Smooth muscle cell (in vitro differentiated cells): ENCODE data around the gene CD4. TPM values are rescaled to one million over a fixed set of nuclear protein-coding genes. Genes with fewer than 3 reads are reported as not detected.
A peak's percentile ranks its signal among the peaks of the same experiment; 100 is the strongest.

Source experiments
- DNase-seq: peaks from one replicate; lab custom pipeline; 2025; ENCODE audit not compliant: unreplicated experiment; lab: John Stamatoyannopoulos, UW
- H2AFZ ChIP-seq: fragments of 200-600 bp; sonication (generic); 2 replicates; pipeline ENCODE4 v1.6.0; 2016; ENCODE audit warnings: antibody characterized with exemption, low read depth, mild to moderate bottlenecking
- H3F3A ChIP-seq: fragments of 200-600 bp; sonication (generic); 2 replicates; pipeline ENCODE4 v1.6.0; 2017; ENCODE audit warnings: antibody characterized with exemption, low read depth
- H3K27ac ChIP-seq: fragments of 200-600 bp; sonication (generic); 2 replicates; pipeline ENCODE4 v1.5.1; 2016; ENCODE audit warnings: low read depth, mild to moderate bottlenecking
- H3K27me3 ChIP-seq: fragments of 200-600 bp; sonication (generic); 2 replicates; pipeline ENCODE4 v1.6.1; 2016; ENCODE audit warnings: low read depth, mild to moderate bottlenecking
- H3K36me3 ChIP-seq: fragments of 200-600 bp; sonication (generic); 2 replicates; pipeline ENCODE4 v1.5.1; 2016; ENCODE audit warnings: low read depth
- H3K4me1 ChIP-seq: fragments of 200-600 bp; sonication (generic); 2 replicates; pipeline ENCODE4 v1.5.1; 2016; ENCODE audit warnings: low read depth
- H3K4me2 ChIP-seq: fragments of 200-600 bp; sonication (generic); 2 replicates; pipeline ENCODE4 v1.6.0; 2016; ENCODE audit warnings: mild to moderate bottlenecking
- H3K4me3 ChIP-seq: fragments of 200-600 bp; sonication (generic); 2 replicates; pipeline ENCODE4 v1.5.1; 2016; ENCODE audit warnings: mild to moderate bottlenecking
- H3K79me2 ChIP-seq: fragments of 200-600 bp; sonication (generic); 2 replicates; pipeline ENCODE4 v1.6.0; 2016; ENCODE audit warnings: low read depth, mild to moderate bottlenecking
- H3K9ac ChIP-seq: fragments of 200-600 bp; sonication (generic); 2 replicates; pipeline ENCODE4 v1.6.0; 2016; ENCODE audit warnings: low read depth
- H3K9me3 ChIP-seq: fragments of 200-600 bp; sonication (generic); replicated peaks from 2 replicates; pipeline ENCODE4 v1.5.1; 2016; ENCODE audit warnings: low read depth
- H4K20me1 ChIP-seq: fragments of 200-600 bp; sonication (generic); 2 replicates; pipeline ENCODE4 v1.6.0; 2016; ENCODE audit warnings: low read depth
- CTCF ChIP-seq: fragments of 200-600 bp; sonication (generic); IDR thresholded peaks from 2 replicates; pipeline ENCODE4 v1.5.1; 2017; ENCODE audit warnings: borderline replicate concordance, mild to moderate bottlenecking, antibody characterized with exemption; ENCODE audit not compliant: insufficient read depth, poor library complexity, severe bottlenecking
- WGBS: methylation state at CpG from one replicate; pipeline ENCODE4 v1.1.7; 2016; ENCODE audit warnings: low lambda C conversion rate; 5-methylcytosine and 5-hydroxymethylcytosine counted together
- polyA plus RNA-seq: library from polyadenylated mRNA; unstranded; fragments of >200 nt; fragmentation: Nextera tagmentation; extraction: Ambion mirVana; gene quantifications from 2 replicates; pipeline ENCODE4 v1.2.1, GENCODE V29; 2016
- total RNA-seq: library from RNA; depleted of rRNA; stranded (reverse); fragments of >200 nt; gene quantifications from 2 replicates; pipeline ENCODE4 v1.2.3, GENCODE V29; 2014

CD4 gene
- total and polyA plus RNA-seq, 2 experiments from 2014 or later, result 0.13 to 2.5 TPM

DNA sequence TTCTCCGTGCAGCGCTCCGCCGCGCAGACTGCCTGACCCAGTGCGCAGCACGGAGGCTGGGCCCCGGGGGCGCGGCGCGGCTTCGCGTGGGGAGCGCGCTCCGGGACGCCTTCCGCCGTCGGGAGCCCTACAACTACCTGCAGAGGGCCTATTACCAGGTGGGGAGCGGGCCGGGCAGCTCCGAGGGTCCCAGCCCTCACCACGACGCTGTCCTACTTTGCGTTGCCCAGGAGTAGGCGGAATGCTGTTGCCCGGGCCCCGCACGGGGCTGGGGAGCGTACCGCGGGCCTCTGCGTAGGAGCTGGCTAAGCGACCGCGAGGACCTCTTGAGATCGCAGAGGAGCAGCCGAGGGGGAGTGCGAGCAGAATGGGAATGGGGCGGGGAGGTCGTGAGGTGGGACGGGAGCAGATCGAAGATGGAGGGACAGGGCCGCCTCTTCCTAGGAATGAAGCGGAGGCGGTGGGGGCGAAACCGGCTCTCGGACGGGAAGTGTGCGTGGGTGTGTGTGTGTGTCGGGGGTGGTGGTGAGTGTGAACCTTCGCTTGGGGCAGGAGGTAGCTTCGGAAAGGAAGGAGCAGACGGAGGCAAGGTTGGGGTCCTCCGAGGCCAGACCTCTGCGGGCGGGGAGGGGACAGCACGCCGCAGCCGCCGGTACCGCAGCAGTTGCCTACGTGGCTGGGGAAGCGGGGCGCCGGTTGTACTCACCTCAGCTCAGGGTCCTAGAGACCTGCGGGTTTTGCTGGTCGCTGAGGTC, 39.6 kb downstream of the CD4 start:
- Histone ChIP-seq H3K4me1 (peaks cover 11% of the 10 kb centered on the region), H3K36me3 (no peaks in the 10 kb centered on the region), H3K79me2 (peaks cover 10% of the 10 kb centered on the region), H3K4me2 (peak overlapping the region; percentile 97), H4K20me1 (peaks cover 13% of the 10 kb centered on the region), H3K9ac (peak overlapping the region; percentile 91), H2AFZ (peak overlapping the region; percentile 76), H3K27ac (peak overlapping the region; percentile 70), H3K9me3 (no peaks in the 10 kb centered on the region), H3F3A (no peaks in the 10 kb centered on the region), H3K27me3 (no peaks in the 10 kb centered on the region), H3K4me3 (peak overlapping the region; percentile 90)
- TF ChIP-seq CTCF, result no peak
- under 1% methylated on average over 39 of the region's 71 CpGs for WGBS
- DNase-seq, result no peak

DNA sequence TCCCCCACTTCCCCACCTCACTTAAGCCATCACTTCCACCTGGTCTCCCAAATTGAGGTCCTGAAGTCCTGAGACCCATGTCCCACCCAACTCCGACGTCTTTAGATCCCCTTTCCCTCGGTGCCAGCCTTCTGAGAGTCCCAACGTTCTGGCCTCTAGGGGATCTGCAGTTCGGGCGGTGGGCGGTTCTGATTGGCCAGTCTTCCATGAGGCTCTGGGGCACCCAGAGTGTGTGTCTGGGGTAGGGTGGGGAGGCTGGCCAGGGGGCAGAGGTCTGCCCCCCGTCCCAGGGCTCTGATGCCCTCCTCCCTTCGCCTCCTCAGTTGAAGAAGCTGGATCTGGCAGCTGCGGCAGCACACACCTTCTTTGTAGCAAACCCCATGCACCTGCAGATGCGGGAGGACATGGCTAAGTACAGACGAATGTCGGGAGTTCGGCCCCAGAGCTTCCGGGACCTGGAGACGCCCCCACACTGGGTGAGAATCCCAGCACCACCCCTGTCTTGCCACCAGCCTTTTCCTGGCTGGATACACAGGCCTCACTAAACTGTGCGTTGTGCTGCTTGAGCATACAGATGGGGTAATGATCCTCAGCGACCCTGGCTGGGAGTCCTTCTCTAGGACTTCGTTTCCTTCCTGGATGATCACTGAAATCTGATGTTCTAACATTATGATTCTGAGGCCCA, 40.4 kb downstream of the CD4 start:
- Histone ChIP-seq H3K79me2 (peaks cover 10% of the 10 kb centered on the region), H3K27ac (peak overlapping the region; percentile 70), H3K36me3 (no peaks in the 10 kb centered on the region), H3K4me1 (peaks cover 11% of the 10 kb centered on the region), H3K4me2 (peak overlapping the region; percentile 97), H3F3A (no peaks in the 10 kb centered on the region), H2AFZ (peak overlapping the region; percentile 76), H4K20me1 (peaks cover 13% of the 10 kb centered on the region), H3K27me3 (no peaks in the 10 kb centered on the region), H3K9me3 (no peaks in the 10 kb centered on the region), H3K9ac (peak overlapping the region; percentile 91), H3K4me3 (peak overlapping the region; percentile 90)
- no peak for DNase-seq
- WGBS, result 31% methylated on average over 19 of the region's 19 CpGs
- no peak for TF ChIP-seq CTCF

DNA sequence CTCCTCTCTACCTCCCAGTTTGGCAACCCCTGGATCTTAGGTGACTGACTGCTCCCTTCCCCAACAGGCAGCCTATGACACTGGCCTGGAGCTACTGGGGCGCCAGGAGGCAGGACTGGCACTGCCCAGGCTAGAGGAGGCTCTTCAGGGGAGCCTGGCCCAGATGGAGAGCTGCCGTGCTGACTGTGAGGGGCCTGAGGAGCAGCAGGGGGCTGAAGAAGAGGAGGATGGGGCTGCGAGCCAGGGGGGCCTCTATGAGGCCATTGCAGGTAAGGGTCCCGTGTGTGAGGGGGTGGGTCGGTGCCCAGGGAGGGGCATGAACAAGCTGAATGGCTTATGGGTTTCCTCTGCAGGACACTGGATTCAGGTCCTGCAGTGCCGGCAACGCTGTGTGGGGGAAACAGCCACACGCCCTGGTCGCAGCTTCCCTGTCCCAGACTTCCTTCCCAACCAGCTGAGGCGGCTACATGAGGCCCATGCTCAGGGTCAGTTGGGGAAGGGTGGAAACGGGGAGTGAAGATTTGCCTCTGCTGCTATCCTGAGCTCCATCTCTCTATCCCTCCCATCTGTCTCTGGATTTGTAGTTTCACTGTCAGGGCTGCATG, 41.1 kb downstream of the CD4 start:
- peaks cover 13% of the 10 kb centered on the region for H4K20me1 ChIP-seq
- H3K4me3 ChIP-seq, result no peak overlapping the region
- no peaks in the 10 kb centered on the region for H3K36me3 ChIP-seq
- WGBS, result 92% methylated on average over 11 of the region's 11 CpGs
- no peak overlapping the region for H2AFZ ChIP-seq
- no peaks in the 10 kb centered on the region for H3K27me3 ChIP-seq
- no peak for DNase-seq
- H3F3A ChIP-seq, result no peaks in the 10 kb centered on the region
- no peak overlapping the region for H3K4me2 ChIP-seq
- TF ChIP-seq CTCF, result no peak
- H3K4me1 ChIP-seq, result peaks cover 11% of the 10 kb centered on the region
- H3K27ac ChIP-seq, result no peak overlapping the region
- no peaks in the 10 kb centered on the region for H3K9me3 ChIP-seq
- peaks cover 10% of the 10 kb centered on the region for H3K79me2 ChIP-seq
- H3K9ac ChIP-seq, result no peak overlapping the region
